NCI-H446 (cell line): ENCODE data around the gene SLC35G3.
"Not testable (repeated sequence)": the region's sequence is repeated elsewhere in the genome, so short reads cannot be mapped to it uniquely, and the experiment has no call there.

Experiments
- DNase-seq, 2 experiments: peaks; one replicate each; lab custom pipeline; 2025; lab: John Stamatoyannopoulos, UW

Gene SLC35G3

DNA sequence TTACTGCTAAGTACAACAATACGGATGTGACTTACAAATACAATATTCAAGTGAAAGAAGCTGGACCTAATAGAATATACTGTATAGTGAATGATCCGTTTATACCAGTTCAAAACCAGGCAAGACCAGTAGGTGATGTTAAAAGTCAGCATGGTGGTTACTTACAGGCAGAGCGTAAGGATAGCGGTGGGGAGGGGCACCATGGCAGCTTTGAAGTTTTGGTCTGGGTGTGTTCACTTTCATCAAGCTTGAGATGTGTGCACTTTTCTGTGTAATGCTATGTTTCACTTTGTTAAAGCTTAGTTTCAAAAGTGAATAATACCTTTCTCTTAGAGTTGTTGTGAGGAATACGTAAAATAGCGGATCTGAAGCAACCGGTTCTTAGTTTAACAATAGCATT, 16.5 kb upstream of the SLC35G3 start:
- DNase-seq, result no peak

GRCh38 chr17:35202582-35202981, 8.4 kb upstream of the SLC35G3 start:
- DNase-seq, result not testable (repeated sequence)

DNA sequence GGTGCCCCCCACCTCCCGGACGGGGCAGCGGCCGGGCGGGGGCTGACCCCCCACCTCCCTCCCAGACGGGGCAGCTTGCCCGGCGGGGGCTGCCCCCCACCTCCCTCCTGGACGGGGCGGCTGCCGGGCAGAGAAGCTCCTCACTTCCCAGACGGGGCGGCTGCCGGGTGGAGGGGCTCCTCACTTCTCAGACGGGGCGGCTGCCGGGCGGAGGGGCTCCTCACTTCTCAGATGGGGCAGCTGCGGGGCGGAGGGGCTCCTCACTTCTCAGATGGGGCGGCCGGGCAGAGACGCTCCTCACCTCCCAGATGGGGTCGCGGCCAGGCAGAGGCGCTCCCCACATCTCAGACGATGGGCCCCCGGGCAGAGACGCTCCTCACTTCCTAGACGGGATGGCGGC, 869 bp upstream of the SLC35G3 start:
- not testable (repeated sequence) for DNase-seq

- no peak for DNase-seq
These were observed 1.5 kb downstream of the SLC35G3 start for GRCh38 chr17:35192708-35193107.

- DNase-seq, result no peak
These were observed 3.0 kb downstream of the SLC35G3 start for GRCh38 chr17:35191001-35191695.

DNA sequence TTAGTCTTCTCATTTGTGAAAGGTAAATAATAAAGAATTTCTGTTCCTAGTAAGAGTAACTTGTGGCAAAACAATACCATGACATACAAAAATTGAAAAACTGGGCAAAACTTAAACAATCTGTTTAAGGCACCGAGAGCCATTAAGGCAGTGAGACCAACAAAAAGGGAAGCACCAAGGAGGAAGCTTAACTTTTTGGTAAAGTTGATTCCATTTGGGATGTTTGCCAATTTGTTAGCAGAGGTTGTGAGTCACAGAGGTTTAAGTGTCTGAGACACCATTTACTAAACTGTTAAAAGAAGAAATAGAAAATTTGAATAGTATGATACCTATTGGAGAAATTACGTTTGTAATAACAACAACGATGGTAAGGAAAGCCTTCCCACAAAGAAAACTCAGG, 4.9 kb downstream of the SLC35G3 start:
- DNase-seq, result no peak

- no peak for DNase-seq
These were observed 6.1 kb downstream of the SLC35G3 start for GRCh38 chr17:35188111-35188510.

DNA sequence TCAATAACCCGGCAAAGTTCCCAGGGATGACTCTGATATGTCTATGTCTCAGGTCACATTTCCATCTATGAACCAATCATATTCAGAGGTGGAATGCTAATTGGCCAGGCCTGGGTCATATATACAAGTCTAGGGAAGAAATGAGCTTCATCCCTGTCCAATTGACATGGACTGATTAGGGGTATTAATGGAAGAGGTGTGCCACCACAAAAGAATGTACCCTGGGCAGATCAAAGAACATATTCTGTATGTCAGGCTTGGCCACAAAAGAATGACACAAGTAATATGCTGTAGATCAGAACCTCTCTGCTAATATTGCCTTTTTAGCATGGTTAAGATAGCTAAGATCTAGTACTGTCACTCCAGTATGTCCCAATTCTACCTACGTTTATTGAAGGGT, 6.7 kb downstream of the SLC35G3 start:
- no peak for DNase-seq

DNA sequence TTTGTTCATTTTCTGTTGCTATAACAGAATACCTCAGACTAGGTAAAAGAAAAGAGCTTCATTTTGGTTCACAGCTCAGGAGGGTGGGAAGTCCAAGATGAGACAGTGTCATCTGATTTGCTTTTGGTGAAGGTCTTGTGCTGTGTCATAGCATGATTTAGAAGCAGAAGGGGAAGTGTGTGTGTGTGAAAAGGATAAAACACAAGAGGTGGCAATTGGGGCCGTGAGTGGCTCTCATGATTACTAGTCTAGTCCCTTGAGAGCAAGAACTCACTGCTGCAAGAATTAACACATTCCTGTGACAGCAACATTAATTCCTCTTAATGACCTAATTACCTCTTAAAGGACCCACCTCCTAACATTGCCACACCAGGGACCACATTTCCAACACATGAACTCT, 8.3 kb downstream of the SLC35G3 start:
- DNase-seq, result no peak

- no peak for DNase-seq
These were observed 9.9 kb downstream of the SLC35G3 start for GRCh38 chr17:35184274-35184673.

GRCh38 chr17:35183332-35183731, 10.9 kb downstream of the SLC35G3 start:
- no peak for DNase-seq

DNA sequence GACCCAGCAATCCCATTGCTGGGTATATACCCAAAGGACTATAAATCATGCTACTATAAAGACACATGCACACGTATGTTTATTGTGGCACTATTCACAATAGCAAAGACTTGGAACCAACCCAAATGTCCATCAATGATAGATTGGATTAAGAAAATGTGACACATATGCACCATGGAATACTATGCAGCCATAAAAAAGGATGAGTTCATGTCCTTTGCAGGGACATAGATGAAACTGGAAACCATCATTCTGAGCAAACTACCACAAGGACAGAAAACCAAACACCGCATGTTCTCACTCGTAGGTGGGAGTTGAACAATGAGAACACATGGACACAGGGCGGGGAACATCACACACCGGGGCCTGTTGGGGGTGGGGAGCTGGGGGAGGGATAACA, 14.8 kb downstream of the SLC35G3 start:
- not testable (repeated sequence) for DNase-seq

DNA sequence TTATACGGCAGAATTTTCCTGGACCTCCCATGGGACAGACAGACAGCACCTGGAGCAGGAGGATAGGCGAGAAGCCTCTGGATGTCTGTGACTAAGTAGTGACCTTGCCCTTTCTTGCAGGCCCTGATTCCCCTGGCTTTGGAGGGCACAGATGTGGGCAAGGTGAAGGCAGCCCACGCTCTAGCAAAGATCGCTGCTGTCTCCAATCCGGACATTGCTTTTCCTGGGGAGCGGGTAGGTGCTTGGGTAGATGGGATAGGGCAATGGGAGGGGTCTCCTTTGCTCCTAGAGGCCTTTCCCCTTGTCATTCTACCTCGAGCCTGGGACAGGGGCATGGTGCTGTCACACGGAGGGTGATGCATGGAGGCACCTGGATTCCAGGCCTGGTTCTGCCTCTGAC, 17.3 kb downstream of the SLC35G3 start:
- DNase-seq, result no peak

DNA sequence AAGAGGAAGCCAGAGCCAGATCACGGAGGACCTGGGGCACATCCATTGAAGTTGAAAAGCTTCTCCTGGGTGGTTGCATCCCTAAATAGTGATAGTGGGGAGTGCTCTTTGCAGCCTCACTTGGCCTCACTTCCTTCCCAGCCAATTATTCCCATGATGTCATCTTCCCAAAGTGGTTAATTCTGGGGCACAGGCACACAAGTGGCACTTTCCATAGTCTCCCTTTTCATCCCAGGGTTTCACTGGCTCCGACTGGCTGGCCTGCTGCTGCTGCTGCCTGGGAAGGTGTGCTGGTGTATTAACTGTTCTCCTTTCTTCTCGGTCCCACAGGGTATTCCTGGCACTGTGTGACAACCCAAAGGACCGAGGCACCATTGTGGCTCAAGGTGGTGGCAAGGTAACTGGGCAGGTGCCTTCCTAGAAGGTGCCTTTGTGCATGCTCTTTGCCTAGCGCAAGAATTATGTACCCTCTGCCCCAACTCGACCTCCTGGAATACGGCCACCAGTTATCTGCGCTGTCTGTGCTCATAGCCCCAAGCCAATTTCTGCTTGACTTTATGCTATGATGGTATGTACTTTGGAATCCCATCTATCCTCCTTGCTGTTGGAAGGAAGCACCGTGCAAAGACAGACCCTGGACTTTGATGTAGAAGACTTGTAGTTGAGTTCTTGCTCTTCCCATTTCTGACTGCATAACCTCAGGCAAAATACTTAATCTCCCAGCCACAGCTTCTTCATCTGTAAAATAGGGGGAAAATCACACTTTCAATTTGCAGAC, 18.4 kb downstream of the SLC35G3 start:
- DNase-seq, result no peak

DNA sequence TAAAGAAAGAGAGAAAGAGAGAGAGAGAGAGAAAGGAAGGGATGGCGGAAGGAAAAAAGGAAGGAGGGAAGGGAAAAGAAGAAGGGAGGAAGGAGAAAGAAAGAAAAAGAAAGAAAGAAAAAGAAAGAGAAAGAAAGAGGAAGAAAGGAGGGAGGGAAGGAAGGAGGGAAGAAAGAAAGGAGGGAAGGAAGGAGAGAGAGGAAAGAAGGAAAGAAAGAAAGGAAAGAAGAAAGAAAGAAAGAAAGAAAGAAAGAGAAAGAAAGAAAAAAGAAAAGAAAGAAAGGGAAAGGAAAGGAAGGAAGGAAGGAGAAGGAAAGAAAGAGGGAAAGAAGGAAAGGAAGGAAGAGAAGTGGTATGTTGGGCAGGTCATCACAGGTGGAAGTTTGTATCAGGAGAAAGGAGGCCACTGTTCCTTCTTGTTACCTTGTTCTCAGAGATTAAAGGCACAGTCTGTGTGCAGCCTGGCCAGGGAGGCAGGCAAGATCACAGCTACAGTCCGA, 19.3 kb downstream of the SLC35G3 start:
- no peak for DNase-seq

- DNase-seq, result not testable (repeated sequence)
These were observed 21.9 kb downstream of the SLC35G3 start for GRCh38 chr17:35172321-35172720.

DNA sequence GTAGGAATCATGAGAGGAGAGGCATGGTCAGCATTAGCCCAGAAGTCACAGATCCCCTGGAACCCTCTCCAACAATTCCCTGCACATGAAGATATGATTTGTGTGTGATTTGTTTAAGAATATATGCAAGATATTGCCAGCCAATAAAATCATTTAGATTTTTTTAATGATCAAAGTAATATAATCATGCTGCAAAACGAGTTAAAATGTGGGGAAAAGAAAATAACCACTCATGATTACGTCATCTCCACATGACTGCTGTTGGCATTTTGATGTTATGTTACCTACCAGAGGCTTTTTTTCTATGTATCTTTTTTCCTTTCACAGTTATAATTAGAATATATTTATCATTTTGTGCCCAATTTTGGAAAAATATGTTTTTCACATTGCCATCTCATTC, 22.4 kb downstream of the SLC35G3 start:
- DNase-seq, result no peak

DNA sequence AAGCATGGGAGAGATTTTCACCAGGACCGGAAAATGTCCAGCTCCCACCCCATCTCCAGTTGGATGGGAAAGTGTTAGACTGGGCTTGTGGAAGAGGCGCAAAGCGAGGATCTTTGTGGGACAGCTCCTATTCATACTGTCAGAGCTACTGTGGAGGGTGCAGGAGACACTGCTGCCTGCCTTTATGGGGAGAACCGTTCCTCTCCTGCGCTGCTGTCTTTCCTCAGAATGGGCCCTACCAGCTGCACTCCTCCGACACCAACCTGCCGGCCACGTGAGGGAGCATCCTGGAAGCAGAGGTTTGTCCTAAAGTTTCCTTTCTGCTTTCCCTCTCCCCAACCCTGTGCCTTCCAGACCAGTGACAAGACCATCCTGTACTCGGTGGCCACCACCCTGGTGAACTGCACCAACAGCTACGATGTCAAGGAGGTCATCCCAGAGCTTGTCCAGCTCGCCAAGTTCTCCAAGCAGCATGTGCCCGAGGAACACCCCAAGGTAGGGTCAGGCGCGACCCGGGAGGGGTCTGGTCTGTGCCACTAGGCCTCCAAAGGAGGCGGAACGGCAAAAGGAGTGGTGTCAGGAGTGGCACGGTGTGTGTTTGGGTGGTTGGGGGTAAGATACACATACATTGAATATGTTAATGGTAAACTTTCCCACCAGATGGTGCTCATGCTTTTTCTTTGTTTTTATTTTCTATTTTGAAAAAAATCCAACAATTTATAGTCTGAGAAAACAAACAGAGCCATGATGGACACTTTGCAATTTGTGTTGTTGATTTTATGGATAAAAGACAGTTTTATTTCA, 23.0 kb downstream of the SLC35G3 start:
- no peak for DNase-seq

DNA sequence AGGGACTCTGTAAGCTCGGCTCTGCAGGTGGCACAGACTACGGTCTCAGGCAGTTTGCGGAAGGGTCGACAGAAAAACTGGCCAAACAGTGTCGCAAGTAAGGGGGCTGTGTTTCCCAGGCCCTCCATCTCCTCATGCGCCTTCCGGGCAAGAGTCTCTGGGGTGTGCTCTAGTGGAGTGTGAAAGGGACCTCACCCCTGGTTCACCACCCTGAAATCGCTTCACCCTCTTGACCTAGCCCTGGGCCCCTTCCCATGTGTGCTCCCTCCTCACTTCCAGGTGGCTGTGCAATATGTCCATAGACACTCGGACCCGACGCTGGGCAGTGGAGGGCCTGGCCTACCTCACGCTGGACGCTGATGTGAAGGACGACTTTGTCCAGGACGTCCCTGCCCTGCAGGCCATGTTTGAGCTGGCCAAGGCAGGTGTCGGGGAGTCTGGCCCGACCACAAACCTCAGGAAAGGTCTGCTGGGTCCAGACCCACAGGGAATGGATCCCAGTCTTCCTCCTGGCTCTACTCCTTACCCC, 24.3 kb downstream of the SLC35G3 start:
- no peak for DNase-seq

GRCh38 chr17:35167666-35168065, 26.5 kb downstream of the SLC35G3 start:
- no peak for DNase-seq

GRCh38 chr17:35167046-35167445, 27.1 kb downstream of the SLC35G3 start:
- DNase-seq, result no peak

DNA sequence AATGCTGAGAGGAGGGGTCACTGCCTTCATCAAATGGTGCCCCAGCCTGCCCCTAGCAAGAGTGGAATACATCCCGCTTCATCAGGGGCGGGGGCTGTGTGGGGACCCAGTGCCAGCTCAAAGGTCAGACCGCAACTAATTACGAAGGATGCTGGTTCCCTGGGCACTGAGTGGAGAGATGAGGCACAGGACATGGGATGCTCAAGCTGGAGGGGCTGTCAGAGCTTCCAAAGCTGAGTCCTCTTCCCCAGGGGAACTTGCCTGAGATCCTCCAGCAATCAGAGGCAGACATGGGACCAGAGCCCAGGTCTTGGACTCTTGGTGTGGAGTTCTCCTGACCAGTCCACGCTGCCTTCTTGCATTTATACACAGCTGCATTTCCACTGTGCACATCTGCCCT, 27.7 kb downstream of the SLC35G3 start:
- no peak for DNase-seq
